Liver (tissue), 9 donors: ENCODE data around the gene COL8A1. TPM values are rescaled to one million over a fixed set of nuclear protein-coding genes. Genes with fewer than 3 reads are reported as not detected.
A peak's percentile ranks its signal among the peaks of the same experiment; 100 is the strongest.

Experiments used
- DNase-seq: peaks from one replicate; pipeline ENCODE4 v3.0.0-alpha.2; 2017; ENCODE audit warnings: low spot score
- H3K27ac ChIP-seq, 2 donors: one replicate each; pipeline ENCODE4 v1.7.0; 2013; ENCODE audit warnings: inconsistent platforms in 2 of 2, low read length in 2 of 2, control low read depth in 1 of 2, low read depth in 1 of 2, mild to moderate bottlenecking in 1 of 2
- H3K27me3 ChIP-seq, 4 donors: one replicate each; pipeline versions ENCODE4 v1.6.1 to v1.7.0; 2013; ENCODE audit warnings: low read length in 3 of 4, inconsistent platforms in 1 of 4, mild to moderate bottlenecking in 1 of 4, moderate library complexity in 1 of 4; ENCODE audit not compliant: control insufficient read depth in 4 of 4, insufficient read depth in 4 of 4
- H3K36me3 ChIP-seq, 4 donors: one replicate each; pipeline versions ENCODE4 v1.6.1 to v1.7.0; 2013; ENCODE audit warnings: low read length in 3 of 4, mild to moderate bottlenecking in 3 of 4, low read depth in 1 of 4, moderate library complexity in 1 of 4; ENCODE audit not compliant: control insufficient read depth in 4 of 4, insufficient read depth in 3 of 4
- H3K4me1 ChIP-seq, 4 donors: one replicate each; pipeline versions ENCODE4 v1.6.1 to v1.7.0; 2013; ENCODE audit warnings: low read length in 3 of 4, mild to moderate bottlenecking in 3 of 4, moderate library complexity in 1 of 4; ENCODE audit not compliant: control insufficient read depth in 4 of 4, insufficient read depth in 4 of 4
- H3K4me3 ChIP-seq, 3 donors: one replicate each; pipeline versions ENCODE4 v1.6.1 to v1.7.0; 2013; ENCODE audit warnings: low read length in 3 of 3, control low read depth in 1 of 3, low read depth in 1 of 3, mild to moderate bottlenecking in 1 of 3
- H3K9ac ChIP-seq, 2 donors: one replicate each; pipeline ENCODE4 v1.7.0; 2013; ENCODE audit warnings: low read length in 2 of 2, mild to moderate bottlenecking in 2 of 2, moderate library complexity in 2 of 2, control low read depth in 1 of 2, low read depth in 1 of 2
- H3K9me3 ChIP-seq, 4 donors: one replicate each; pipeline versions ENCODE4 v1.6.1 to v1.7.0; 2013; ENCODE audit warnings: low read length in 3 of 4; ENCODE audit not compliant: control insufficient read depth in 4 of 4
- CTCF ChIP-seq: fragments of 150-350 bp; IDR thresholded peaks from 2 replicates; pipeline ENCODE4 v1.5.1; 2017; ENCODE audit warnings: improper control_type of control experiment, low read depth, low read length; ENCODE audit not compliant: missing input control
- EGR1 ChIP-seq, 2 donors: IDR thresholded peaks; 2 replicates each; pipeline ENCODE4 v1.6.1; 2016 to 2018; ENCODE audit warnings: antibody characterized with exemption in 2 of 2, low read depth in 2 of 2
- FOXA1 ChIP-seq: IDR thresholded peaks from 2 replicates; pipeline ENCODE4 v1.6.1; 2016; ENCODE audit warnings: antibody characterized with exemption
- GABPA ChIP-seq, 2 donors: IDR thresholded peaks in 1 of 2; conservative IDR thresholded peaks in 1 of 2; 2 replicates each; pipeline ENCODE4 v1.6.1; 2016; ENCODE audit warnings: antibody characterized with exemption in 2 of 2, mild to moderate bottlenecking in 1 of 2, moderate library complexity in 1 of 2
- HNF4G ChIP-seq: IDR thresholded peaks from 2 replicates; pipeline ENCODE4 v1.6.1; 2016; ENCODE audit warnings: antibody characterized with exemption
- JUND ChIP-seq, 2 donors: IDR thresholded peaks; 2 replicates each; pipeline ENCODE4 v1.6.1; 2016; ENCODE audit warnings: antibody characterized with exemption in 2 of 2
- MAX ChIP-seq: IDR thresholded peaks from 2 replicates; pipeline ENCODE4 v1.6.1; 2016; ENCODE audit warnings: antibody characterized with exemption
- NR2F2 ChIP-seq: IDR thresholded peaks from 2 replicates; pipeline ENCODE4 v1.6.1; 2016; ENCODE audit warnings: antibody characterized with exemption
- RAD21 ChIP-seq, 2 donors: IDR thresholded peaks; 2 replicates each; pipeline ENCODE4 v1.6.1; 2016; ENCODE audit warnings: antibody characterized with exemption in 2 of 2, mild to moderate bottlenecking in 2 of 2
- REST ChIP-seq: IDR thresholded peaks from 2 replicates; pipeline ENCODE4 v1.6.1; 2016; ENCODE audit warnings: antibody characterized with exemption, mild to moderate bottlenecking
- RXRA ChIP-seq, 2 donors: IDR thresholded peaks; 2 replicates each; pipeline ENCODE4 v1.6.1; 2017 to 2018; ENCODE audit warnings: antibody characterized with exemption in 2 of 2, mild to moderate bottlenecking in 1 of 2
- TAF1 ChIP-seq: conservative IDR thresholded peaks from 2 replicates; pipeline ENCODE4 v1.6.1; 2016; ENCODE audit warnings: antibody characterized with exemption, mild to moderate bottlenecking
- YY1 ChIP-seq: IDR thresholded peaks from 2 replicates; pipeline ENCODE4 v1.6.1; 2016; ENCODE audit warnings: antibody characterized with exemption, mild to moderate bottlenecking
- WGBS: extraction: QIAGEN DNeasy Blood & Tissue Kit; methylation state at CpG from one replicate; pipeline ENCODE4 v1.1.7; 2013; 5-methylcytosine and 5-hydroxymethylcytosine counted together
- polyA plus RNA-seq, 2 donors: library from polyadenylated mRNA; stranded (reverse) in 1 of 2; unstranded in 1 of 2; fragments of 200-250 nt in 1 of 2; fragments of >200 nt in 1 of 2; fragmentation: Nextera tagmentation in 1 of 2; extraction: Ambion mirVana in 1 of 2; gene quantifications; one replicate each; pipeline versions ENCODE4 v1.2.1 to v1.2.3, GENCODE V29; 2013 to 2015
- total RNA-seq, 2 donors: library from RNA; depleted of rRNA; stranded (reverse); fragments of >200 nt; gene quantifications; one replicate each; pipeline ENCODE4 v1.2.3, GENCODE V29; 2014
- TF ChIP-seq, protein P1 (sequence below): IDR thresholded peaks from 2 replicates; pipeline ENCODE4 v1.6.1; 2016; ENCODE audit warnings: antibody characterized with exemption
- donor health status: healthy.
- donor health status: healthy.
- donor health status: healthy.
- donor health status: healthy.
- donor health status: healthy.

COL8A1 gene
- total and polyA plus RNA-seq, 4 donors: 0.14 to 2.2 (median 1.0) TPM

- Histone ChIP-seq H3K9ac (no peak overlapping the region), H3K4me1 (no peaks in the 10 kb centered on the region), H3K9me3 (no peaks in the 10 kb centered on the region), H3K36me3 (no peaks in the 10 kb centered on the region), H3K27ac (no peak overlapping the region), H3K27me3 (peaks cover 0 to 2% (median 0%) of the 10 kb centered on the region in 4 donors), H3K4me3 (no peak overlapping the region)
- TF ChIP-seq JUND (IDR thresholded peaks at IDR 0.05) (no peak), FOXA1 (no peak), MAX (no peak), TAF1 (no peak), RXRA (IDR thresholded peaks at IDR 0.05) (no peak), GABPA (IDR thresholded peaks at IDR 0.05 in 1 of 2, conservative IDR thresholded peaks at IDR 0.05 in 1 of 2) (no peak), YY1 (no peak), NR2F2 (no peak), EGR1 (IDR thresholded peaks at IDR 0.05; ENCODE audit: low read depth in 2 of 2) (no peak), HNF4G (no peak), REST (no peak)
- TF ChIP-seq, protein P1, sequence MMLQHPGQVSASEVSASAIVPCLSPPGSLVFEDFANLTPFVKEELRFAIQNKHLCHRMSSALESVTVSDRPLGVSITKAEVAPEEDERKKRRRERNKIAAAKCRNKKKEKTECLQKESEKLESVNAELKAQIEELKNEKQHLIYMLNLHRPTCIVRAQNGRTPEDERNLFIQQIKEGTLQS: no peak
- WGBS: 66% methylated on average over 3 of the region's 3 CpGs
- no peak for DNase-seq
Observed at GRCh38 chr3:99647081-99647480, 8.7 kb downstream of the COL8A1 start.

- Histone ChIP-seq H3K4me1 (no peaks in the 10 kb centered on the region), H3K9me3 (no peaks in the 10 kb centered on the region), H3K4me3 (no peak overlapping the region), H3K36me3 (no peaks in the 10 kb centered on the region), H3K27ac (no peak overlapping the region), H3K9ac (no peak overlapping the region), H3K27me3 (peaks cover 0 to 2% (median 0%) of the 10 kb centered on the region in 4 donors)
- WGBS: 42% methylated on average over 5 of the region's 5 CpGs
- DNase-seq: no peak
- TF ChIP-seq MAX: no peak
- TF ChIP-seq RAD21 (IDR thresholded peaks at IDR 0.05): no peak
- peak in 1 of 2 donors; percentile 20 for TF ChIP-seq JUND (IDR thresholded peaks at IDR 0.05)
Observed at GRCh38 chr3:99648101-99648500, 9.7 kb downstream of the COL8A1 start.

GRCh38 chr3:99648516-99648915, 10.1 kb downstream of the COL8A1 start:
- Histone ChIP-seq H3K9me3 (no peaks in the 10 kb centered on the region), H3K27ac (no peak overlapping the region), H3K4me1 (no peaks in the 10 kb centered on the region), H3K4me3 (no peak overlapping the region), H3K9ac (no peak overlapping the region), H3K27me3 (peaks cover 0 to 2% (median 0%) of the 10 kb centered on the region in 4 donors), H3K36me3 (no peaks in the 10 kb centered on the region)
- no peak for TF ChIP-seq REST
- TF ChIP-seq CTCF: no peak
- TF ChIP-seq MAX: no peak
- DNase-seq: no peak
- 72% methylated on average over 4 of the region's 4 CpGs for WGBS
